NCI-H345 (cell line): ENCODE measurements around the gene MEGF8.
"Not testable (repeated sequence)": the region's sequence is repeated elsewhere in the genome, so short reads cannot be mapped to it uniquely, and the experiment has no call there.

Source experiments
- DNase-seq: peaks from one replicate; lab custom pipeline; 2025; lab: John Stamatoyannopoulos, UW

The MEGF8 gene

GRCh38 chr19:42309686-42310085 is 15.7 kb upstream of the MEGF8 start:
- no peak for DNase-seq

GRCh38 chr19:42311657-42312056 is 13.8 kb upstream of the MEGF8 start:
- DNase-seq: no peak

- DNase-seq: no peak
Measured at GRCh38 chr19:42312370-42312769, 13.1 kb upstream of the MEGF8 start.

GRCh38 chr19:42313096-42313839 is 12.2 kb upstream of the MEGF8 start, which contains the start of gene TMEM145:
Gene TMEM145 (plus strand): TSS chr19:42313309. CDS start chr19:42313377, 68 bp downstream.
- DNase-seq: peak; percentile 49

- no peak for DNase-seq
Measured at GRCh38 chr19:42313840-42314755, 11.3 kb upstream of the MEGF8 start.

GRCh38 chr19:42315024-42315423 is 10.4 kb upstream of the MEGF8 start:
- DNase-seq: no peak

DNA sequence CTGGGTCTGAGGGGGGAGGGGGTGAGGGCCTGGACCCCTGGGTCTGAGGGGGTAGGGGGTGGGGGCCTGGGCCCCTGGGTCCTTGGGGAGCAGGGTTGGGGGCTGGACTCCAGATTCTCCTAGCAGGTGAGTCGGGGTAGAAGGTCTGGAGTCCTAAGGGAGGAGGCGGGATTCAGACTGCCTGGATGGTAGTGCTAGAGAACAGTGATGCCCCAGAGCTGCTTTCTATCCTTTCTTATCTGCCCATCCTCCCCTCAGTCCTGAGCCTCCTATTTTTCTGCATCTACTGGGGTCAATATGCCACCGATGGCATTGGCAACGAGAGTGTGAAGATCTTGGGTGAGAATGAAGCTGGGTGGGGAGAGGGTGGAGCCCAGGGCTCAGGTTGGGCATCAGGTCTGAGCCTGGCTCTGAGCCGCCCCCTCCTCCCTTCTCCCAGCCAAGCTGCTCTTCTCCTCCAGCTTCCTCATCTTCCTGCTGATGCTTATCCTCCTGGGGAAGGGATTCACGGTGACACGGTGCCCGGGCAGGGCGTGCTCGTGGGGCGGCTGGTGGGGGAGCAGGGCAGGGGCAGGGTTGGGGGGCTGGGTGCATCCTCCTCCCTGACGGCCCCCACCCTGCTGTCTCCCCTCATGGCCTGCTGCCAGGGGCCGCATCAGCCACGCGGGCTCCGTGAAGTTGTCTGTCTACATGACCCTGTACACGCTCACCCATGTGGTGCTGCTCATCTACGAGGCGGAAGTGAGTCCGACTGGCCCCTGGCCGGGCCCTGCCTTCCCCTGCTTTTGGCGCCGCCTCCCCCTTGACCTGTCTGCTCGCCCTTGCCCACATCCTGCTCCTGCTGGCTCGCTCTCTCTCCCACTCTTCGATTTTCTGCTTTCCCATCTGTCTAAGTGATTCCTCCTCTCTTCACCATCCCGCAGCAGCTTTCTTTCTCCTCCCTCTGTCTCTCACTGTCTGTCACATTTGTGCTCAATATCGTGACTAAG is 8.9 kb upstream of the MEGF8 start:
- DNase-seq: no peak

- no peak for DNase-seq
Measured at GRCh38 chr19:42317535-42317934, 7.9 kb upstream of the MEGF8 start.

DNA sequence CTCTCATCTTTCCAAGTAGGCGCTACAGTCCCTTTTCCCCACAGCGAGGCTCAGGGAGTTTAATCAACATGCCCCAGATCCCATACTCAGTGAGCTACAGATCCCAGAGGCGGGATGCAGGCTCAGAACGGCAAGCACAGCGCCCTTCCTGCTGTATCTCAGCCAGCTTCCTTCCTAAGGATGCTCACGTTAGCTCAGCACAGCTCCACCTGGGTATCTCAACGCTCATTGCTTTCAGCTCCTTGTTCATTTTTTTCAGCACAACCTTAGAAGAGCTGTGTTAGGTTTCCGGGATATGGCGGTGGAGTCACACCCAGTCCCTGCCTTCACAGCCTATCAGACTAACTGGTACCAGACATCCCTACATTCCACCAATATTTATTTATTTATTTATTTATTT is 3.1 kb upstream of the MEGF8 start:
- no peak for DNase-seq

- no peak for DNase-seq
Measured at GRCh38 chr19:42323473-42323851, 2.0 kb upstream of the MEGF8 start.

DNA sequence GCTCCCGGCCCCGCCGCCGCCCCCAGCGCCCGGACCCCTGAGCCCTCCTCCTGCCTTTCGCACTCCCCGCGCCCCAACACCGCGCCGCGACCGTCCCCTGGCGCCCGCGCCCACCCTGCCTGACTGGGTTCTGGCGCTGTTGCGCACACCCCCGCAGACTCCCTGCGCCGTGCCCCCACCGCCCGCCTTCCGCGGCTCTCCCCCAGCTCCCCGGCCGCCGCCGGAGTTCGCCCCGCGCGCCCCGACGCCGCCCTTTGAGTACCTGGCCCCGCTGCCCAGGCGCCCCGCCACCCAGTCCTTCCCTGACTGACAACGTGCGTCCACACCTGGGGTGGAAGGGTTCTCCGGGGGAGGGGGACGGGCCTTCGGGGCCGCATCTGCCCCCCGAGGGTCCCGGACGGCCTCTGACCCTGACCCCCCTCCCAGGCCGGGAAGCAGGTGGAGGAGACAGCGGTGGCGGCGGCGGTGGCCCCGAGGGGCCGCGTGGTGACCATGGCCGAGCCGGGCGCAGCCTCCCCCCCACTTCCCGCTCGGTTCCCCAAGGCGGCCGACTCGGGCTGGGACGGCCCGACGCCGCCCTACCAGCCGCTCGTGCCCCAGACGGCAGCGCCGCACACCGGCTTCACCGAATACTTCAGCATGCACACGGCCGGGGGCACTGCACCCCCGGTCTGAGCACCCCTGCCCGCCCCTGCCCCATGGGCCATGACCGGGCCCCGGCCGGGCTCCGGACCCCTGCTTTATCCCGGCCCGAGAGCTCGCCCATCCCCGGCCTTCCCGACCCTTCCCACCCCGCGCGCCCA is 1.4 kb upstream of the MEGF8 start:
- no peak for DNase-seq

DNA sequence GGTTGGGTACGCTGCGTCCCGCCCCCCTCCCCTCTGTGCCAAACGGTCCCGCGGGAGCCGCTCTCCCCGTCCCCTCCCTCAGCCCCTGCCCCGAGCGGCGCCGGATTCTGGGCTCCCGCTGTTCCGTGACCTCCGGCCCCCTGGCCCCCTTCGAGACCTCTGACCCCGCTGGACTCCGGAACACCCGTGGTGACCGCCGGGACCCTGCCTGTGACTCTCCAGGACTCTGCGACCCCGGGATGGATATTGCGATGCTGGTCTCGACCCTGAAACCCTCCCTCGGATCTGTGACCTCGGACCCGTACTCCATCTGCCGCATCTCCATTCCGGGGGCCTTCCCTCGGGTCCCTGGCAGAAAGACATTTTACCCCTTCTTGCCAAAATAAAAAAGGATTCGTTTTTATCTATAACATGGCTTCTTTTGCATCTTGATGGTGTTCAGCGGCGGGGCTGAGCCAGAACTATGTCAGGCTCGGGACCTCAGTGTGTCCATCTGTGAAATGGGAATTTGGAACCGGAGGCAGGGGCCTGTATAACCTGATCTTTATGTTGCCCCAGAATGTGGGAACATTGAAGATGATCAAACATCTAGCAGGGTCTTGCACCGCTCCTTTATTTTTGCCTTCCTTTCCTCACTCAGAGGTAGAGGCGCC is 654 bp upstream of the MEGF8 start:
- no peak for DNase-seq

- no peak for DNase-seq
Measured at GRCh38 chr19:42325896-42326771, 699 bp downstream of the MEGF8 start.

DNA sequence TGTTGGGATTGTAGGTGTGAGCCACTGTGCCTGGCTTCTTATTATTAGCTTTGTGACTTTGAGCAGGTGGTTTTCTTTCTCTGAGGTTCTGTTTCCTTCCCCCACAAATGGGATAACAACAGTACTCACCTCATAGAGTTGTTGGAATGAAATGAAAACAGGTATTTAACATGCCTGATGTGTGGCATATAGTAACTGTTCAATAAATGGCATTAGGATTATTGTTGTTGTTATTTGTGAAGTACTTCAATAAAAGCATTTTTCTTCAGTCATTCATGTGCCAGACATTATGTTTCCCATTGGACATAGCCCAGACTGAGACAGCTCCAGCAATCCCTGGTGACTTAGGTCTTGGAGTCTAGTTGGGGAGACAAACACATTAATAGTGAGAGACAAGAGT is 1.5 kb downstream of the MEGF8 start:
- DNase-seq: no peak

DNA sequence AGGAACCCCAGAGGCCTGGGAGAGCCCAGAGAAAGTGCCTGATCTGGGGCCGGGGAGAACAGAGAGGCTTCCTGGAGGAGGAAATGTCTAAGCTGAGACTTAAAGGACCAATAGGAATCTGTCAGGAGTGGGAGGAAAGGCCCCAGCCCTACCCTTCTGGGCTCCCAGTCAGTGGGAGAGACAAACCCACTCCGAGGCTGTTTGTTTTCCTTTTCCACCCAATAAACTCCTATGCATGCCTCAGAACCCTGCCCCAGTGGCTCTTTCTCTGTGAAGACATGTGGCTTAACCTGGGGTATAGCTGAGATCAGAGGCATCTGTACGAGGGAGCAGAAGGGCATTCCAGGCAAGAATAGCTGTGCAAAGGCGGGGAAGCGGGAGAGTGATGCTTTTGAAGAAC is 1.9 kb downstream of the MEGF8 start:
- DNase-seq: no peak

GRCh38 chr19:42328106-42328505 is 2.7 kb downstream of the MEGF8 start:
- no peak for DNase-seq

GRCh38 chr19:42328854-42329253 is 3.4 kb downstream of the MEGF8 start:
- no peak for DNase-seq

GRCh38 chr19:42330241-42330711 is 4.8 kb downstream of the MEGF8 start:
- no peak for DNase-seq

- DNase-seq: not testable (repeated sequence)
Measured at GRCh38 chr19:42331333-42331732, 5.9 kb downstream of the MEGF8 start.
